ENCODE data around the gene PTPA.

Gene PTPA

DNA sequence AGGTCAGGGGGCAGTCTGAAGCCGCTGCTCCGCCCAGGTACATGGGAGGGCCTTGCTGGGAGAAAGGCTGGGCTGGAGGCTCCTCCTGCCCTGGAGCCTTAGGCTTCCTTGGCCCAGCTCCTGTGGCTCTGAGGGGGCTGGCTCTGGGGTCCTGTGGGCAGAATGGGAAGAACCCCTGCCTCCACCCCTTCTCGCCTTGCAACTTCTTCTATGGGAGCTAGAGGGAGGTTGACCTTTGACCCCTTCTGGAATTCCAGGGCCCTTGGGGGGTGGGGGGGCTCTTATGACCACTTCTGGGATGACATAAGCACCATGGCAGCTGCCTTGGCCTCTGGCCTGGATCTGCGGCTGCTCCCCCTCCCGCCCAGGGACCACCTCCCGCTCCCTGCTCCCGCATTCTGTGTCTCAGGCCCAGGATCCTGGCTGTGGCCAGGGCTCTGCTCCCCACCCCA, 34.7 kb downstream of the PTPA start:
- H3K4me3 ChIP-seq (ENCODE audit: low read depth in 1 of 2, low read length in 2 of 2): no peak overlapping the region
- no peak overlapping the region for H3K4me2 ChIP-seq (ENCODE audit: insufficient read depth, low read length)
- peaks cover 62% of the 10 kb centered on the region for H3K36me3 ChIP-seq (ENCODE audit: insufficient read depth, low read length)
- H3K79me2 ChIP-seq (ENCODE audit: insufficient read depth, low read length): peaks cover 8% of the 10 kb centered on the region
- no peak overlapping the region for H3K27ac ChIP-seq (ENCODE audit: low read length)
- no peaks in the 10 kb centered on the region; the same call in 1 of the 2 replicates for H4K20me1 ChIP-seq (ENCODE audit: insufficient read depth, low read length)
- DNase-seq (no peak), ATAC-seq (ENCODE audit: insufficient read depth, low read depth) (no peak)
- no peak overlapping the region for H3K9ac ChIP-seq (ENCODE audit: low read depth, low read length)
- H3K27me3 ChIP-seq (ENCODE audit: insufficient read depth, low read length, poor library complexity): no peaks in the 10 kb centered on the region
- TF ChIP-seq, protein P1, sequence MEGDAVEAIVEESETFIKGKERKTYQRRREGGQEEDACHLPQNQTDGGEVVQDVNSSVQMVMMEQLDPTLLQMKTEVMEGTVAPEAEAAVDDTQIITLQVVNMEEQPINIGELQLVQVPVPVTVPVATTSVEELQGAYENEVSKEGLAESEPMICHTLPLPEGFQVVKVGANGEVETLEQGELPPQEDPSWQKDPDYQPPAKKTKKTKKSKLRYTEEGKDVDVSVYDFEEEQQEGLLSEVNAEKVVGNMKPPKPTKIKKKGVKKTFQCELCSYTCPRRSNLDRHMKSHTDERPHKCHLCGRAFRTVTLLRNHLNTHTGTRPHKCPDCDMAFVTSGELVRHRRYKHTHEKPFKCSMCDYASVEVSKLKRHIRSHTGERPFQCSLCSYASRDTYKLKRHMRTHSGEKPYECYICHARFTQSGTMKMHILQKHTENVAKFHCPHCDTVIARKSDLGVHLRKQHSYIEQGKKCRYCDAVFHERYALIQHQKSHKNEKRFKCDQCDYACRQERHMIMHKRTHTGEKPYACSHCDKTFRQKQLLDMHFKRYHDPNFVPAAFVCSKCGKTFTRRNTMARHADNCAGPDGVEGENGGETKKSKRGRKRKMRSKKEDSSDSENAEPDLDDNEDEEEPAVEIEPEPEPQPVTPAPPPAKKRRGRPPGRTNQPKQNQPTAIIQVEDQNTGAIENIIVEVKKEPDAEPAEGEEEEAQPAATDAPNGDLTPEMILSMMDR (IDR thresholded peaks at IDR 0.05; ENCODE audit: borderline replicate concordance, extremely low read depth, low read length, poor library complexity, severe bottlenecking): no peak
- TF ChIP-seq EZH2 (IDR thresholded peaks at IDR 0.05; ENCODE audit: borderline replicate concordance, low read depth, low read length, severe bottlenecking): no peak
- no peak overlapping the region for H2AFZ ChIP-seq (ENCODE audit: low read depth, low read length)
- peaks cover 20% of the 10 kb centered on the region for H3K4me1 ChIP-seq (ENCODE audit: insufficient read depth, low read length)
- H3K9me3 ChIP-seq (ENCODE audit: insufficient read depth, low read length, severe bottlenecking): no peaks in the 10 kb centered on the region

DNA sequence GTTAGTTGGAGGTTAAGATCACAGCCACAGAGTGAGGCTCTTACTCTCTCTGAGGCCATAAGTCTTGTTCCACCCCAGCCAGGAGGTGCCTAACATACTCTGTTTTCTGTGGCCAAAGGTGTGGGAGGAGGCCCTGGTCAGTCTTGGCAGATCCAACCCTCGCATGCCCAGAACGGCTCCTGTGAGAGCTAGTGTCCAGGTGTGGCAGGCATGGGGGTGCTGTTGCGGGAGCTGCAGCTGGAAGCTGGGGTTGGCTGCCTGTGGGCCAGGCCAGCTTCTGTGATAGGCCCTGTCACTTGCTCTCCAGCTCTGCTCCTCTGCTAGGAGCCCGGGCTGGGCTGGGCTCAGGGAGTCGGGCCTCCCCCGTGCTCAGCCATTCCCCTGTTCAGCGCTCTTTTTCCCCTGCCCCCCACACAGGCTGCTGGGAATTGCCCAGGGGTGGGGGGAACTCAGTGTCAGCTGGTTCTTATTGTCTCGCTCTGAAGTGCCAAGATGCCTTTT, 35.3 kb downstream of the PTPA start:
- Histone ChIP-seq H3K4me2 (ENCODE audit: insufficient read depth, low read length) (no peak overlapping the region), H3K9me3 (ENCODE audit: insufficient read depth, low read length, severe bottlenecking) (no peaks in the 10 kb centered on the region), H3K27ac (ENCODE audit: low read length) (0 out of 2 replicates have a peak overlapping the region, but pooled peaks have one; percentile 1), H3K4me1 (ENCODE audit: insufficient read depth, low read length) (peaks cover 13% of the 10 kb centered on the region), H3K9ac (ENCODE audit: low read depth, low read length) (no peak overlapping the region), H4K20me1 (ENCODE audit: insufficient read depth, low read length) (no peaks in the 10 kb centered on the region; the same call in 1 of the 2 replicates), H3K27me3 (ENCODE audit: insufficient read depth, low read length, poor library complexity) (no peaks in the 10 kb centered on the region), H3K79me2 (ENCODE audit: insufficient read depth, low read length) (peaks cover 2% of the 10 kb centered on the region), H3K4me3 (ENCODE audit: low read depth in 1 of 2, low read length in 2 of 2) (no peak overlapping the region), H3K36me3 (ENCODE audit: insufficient read depth, low read length) (peaks cover 59% of the 10 kb centered on the region), H2AFZ (ENCODE audit: low read depth, low read length) (no peak overlapping the region)
- no peak for TF ChIP-seq EZH2 (IDR thresholded peaks at IDR 0.05; ENCODE audit: borderline replicate concordance, low read depth, low read length, severe bottlenecking)
- TF ChIP-seq, protein P1 (IDR thresholded peaks at IDR 0.05; ENCODE audit: borderline replicate concordance, extremely low read depth, low read length, poor library complexity, severe bottlenecking): no peak
- no peak for DNase-seq
- no peak for ATAC-seq (ENCODE audit: insufficient read depth, low read depth)

DNA sequence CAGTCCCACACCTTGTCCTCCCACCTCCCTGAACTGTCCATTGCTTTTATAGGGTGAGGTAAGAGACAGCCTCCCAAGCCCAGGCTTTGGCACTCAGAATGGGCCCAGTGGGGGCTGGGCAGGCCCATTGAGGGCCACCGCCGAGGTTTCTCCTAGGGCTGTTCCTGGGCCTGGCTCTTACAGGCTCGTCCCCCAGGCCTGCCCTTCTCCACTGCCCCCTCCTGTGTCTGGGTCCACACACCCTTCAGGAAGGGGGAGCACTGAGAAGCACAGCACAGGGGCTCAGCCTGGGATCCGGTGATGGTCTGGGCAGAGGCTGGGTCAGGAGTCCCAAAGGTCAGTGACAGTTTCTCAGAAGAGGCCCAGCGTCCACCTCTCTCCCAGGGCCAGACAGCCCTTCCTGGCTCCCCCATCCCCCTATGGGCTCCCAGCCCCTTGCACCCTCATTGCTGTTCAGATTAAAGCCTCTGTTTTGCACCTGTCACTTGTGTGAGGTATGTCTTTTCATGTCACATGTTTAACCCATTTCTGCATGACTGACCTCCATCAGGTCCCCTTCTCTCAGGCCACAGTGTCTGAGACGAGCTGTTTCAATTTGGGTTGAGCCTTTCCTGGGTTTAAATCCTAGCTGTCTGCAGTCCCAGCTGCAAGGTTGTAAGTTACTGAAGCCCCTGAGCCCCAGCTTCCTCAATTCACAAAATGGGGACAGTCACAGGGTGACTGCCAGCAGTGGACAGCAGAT, 37.4 kb downstream of the PTPA start:
- H4K20me1 ChIP-seq (ENCODE audit: insufficient read depth, low read length): no peaks in the 10 kb centered on the region; the same call in 1 of the 2 replicates
- TF ChIP-seq, protein P1 (IDR thresholded peaks at IDR 0.05; ENCODE audit: borderline replicate concordance, extremely low read depth, low read length, poor library complexity, severe bottlenecking): no peak
- no peak for TF ChIP-seq EZH2 (IDR thresholded peaks at IDR 0.05; ENCODE audit: borderline replicate concordance, low read depth, low read length, severe bottlenecking)
- no peak overlapping the region for H3K4me3 ChIP-seq (ENCODE audit: low read depth in 1 of 2, low read length in 2 of 2)
- no peaks in the 10 kb centered on the region for H3K79me2 ChIP-seq (ENCODE audit: insufficient read depth, low read length)
- peaks cover 39% of the 10 kb centered on the region for H3K36me3 ChIP-seq (ENCODE audit: insufficient read depth, low read length)
- no peak overlapping the region for H3K27ac ChIP-seq (ENCODE audit: low read length)
- no peak overlapping the region for H2AFZ ChIP-seq (ENCODE audit: low read depth, low read length)
- H3K27me3 ChIP-seq (ENCODE audit: insufficient read depth, low read length, poor library complexity): no peaks in the 10 kb centered on the region
- no peaks in the 10 kb centered on the region for H3K9me3 ChIP-seq (ENCODE audit: insufficient read depth, low read length, severe bottlenecking)
- no peak overlapping the region for H3K4me2 ChIP-seq (ENCODE audit: insufficient read depth, low read length)
- no peak for ATAC-seq (ENCODE audit: insufficient read depth, low read depth)
- H3K4me1 ChIP-seq (ENCODE audit: insufficient read depth, low read length): no peaks in the 10 kb centered on the region
- DNase-seq: no peak
- H3K9ac ChIP-seq (ENCODE audit: low read depth, low read length): no peak overlapping the region

Data from DND-41 (cell line).